Stimulated activated CD4-positive, alpha-beta T cell treated with anti-CD3 and anti-CD28 coated beads, Interleukin-2, amount 100 ng/mL, for 4 hours (primary cell): ENCODE data around the gene PRTG.
"Not testable (repeated sequence)": the region's sequence is repeated elsewhere in the genome, so short reads cannot be mapped to it uniquely, and the experiment has no call there.

ENCODE experiments used
- DNase-seq: peaks from one replicate; pipeline ENCODE4 v3.0.0-alpha.2; 2020; ENCODE audit warnings: low read depth

Gene PRTG

GRCh38 chr15:55630858-55631257 lies 112.1 kb downstream of the PRTG start:
- DNase-seq: no peak

GRCh38 chr15:55628369-55628730 lies 114.6 kb downstream of the PRTG start:
- no peak for DNase-seq

- DNase-seq: no peak
Observed at GRCh38 chr15:55627730-55628368, 115.1 kb downstream of the PRTG start.

GRCh38 chr15:55619783-55620182 lies 123.2 kb downstream of the PRTG start:
- no peak for DNase-seq

GRCh38 chr15:55618387-55618786 lies 124.6 kb downstream of the PRTG start:
- DNase-seq: no peak

- DNase-seq: no peak
Observed at GRCh38 chr15:55615445-55615844, 127.5 kb downstream of the PRTG start.

- DNase-seq: no peak
Observed at GRCh38 chr15:55613727-55614126, 129.2 kb downstream of the PRTG start.

GRCh38 chr15:55606214-55606613 lies 136.7 kb downstream of the PRTG start:
- no peak for DNase-seq

GRCh38 chr15:55601374-55601773 lies 141.6 kb downstream of the PRTG start:
- DNase-seq: no peak

GRCh38 chr15:55599439-55599838 lies 143.5 kb downstream of the PRTG start:
- no peak for DNase-seq

- DNase-seq: not testable (repeated sequence)
Observed at GRCh38 chr15:55593019-55593418, 149.9 kb downstream of the PRTG start.

GRCh38 chr15:55590788-55591187 lies 152.2 kb downstream of the PRTG start:
- DNase-seq: no peak

GRCh38 chr15:55589287-55589686 lies 153.7 kb downstream of the PRTG start:
- DNase-seq: no peak

- DNase-seq: no peak
Observed at GRCh38 chr15:55588815-55589115, 154.2 kb downstream of the PRTG start.

- DNase-seq: no peak
Observed at GRCh38 chr15:55588070-55588814, 154.7 kb downstream of the PRTG start, which contains the start of gene PYGO1. TSS of gene PYGO1 (minus strand) at chr15:55588345. CDS start at chr15:55587883, 462 bp downstream.

GRCh38 chr15:55587321-55588069 lies 155.5 kb downstream of the PRTG start:
- no peak for DNase-seq

- no peak for DNase-seq
Observed at GRCh38 chr15:55586808-55587207, 156.1 kb downstream of the PRTG start.

GRCh38 chr15:55576943-55577342 lies 166.0 kb downstream of the PRTG start:
- DNase-seq: no peak

GRCh38 chr15:55574096-55574495 lies 168.9 kb downstream of the PRTG start:
- DNase-seq: no peak

- no peak for DNase-seq
Observed at GRCh38 chr15:55573224-55573623, 169.7 kb downstream of the PRTG start.

- no peak for DNase-seq
Observed at GRCh38 chr15:55564347-55565145, 178.4 kb downstream of the PRTG start.

GRCh38 chr15:55562601-55563000 lies 180.4 kb downstream of the PRTG start:
- no peak for DNase-seq
